NOMO-1 treated with DMSO at 0.1 percent for 48 hours (cell line): ENCODE data around the gene FN3K.
"Not testable (repeated sequence)": the region's sequence is repeated elsewhere in the genome, so short reads cannot be mapped to it uniquely, and the experiment has no call there.

ENCODE experiments used
- DNase-seq: peaks from one replicate; lab custom pipeline; 2025; ENCODE audit not compliant: unreplicated experiment; lab: John Stamatoyannopoulos, UW

Gene FN3K

DNA sequence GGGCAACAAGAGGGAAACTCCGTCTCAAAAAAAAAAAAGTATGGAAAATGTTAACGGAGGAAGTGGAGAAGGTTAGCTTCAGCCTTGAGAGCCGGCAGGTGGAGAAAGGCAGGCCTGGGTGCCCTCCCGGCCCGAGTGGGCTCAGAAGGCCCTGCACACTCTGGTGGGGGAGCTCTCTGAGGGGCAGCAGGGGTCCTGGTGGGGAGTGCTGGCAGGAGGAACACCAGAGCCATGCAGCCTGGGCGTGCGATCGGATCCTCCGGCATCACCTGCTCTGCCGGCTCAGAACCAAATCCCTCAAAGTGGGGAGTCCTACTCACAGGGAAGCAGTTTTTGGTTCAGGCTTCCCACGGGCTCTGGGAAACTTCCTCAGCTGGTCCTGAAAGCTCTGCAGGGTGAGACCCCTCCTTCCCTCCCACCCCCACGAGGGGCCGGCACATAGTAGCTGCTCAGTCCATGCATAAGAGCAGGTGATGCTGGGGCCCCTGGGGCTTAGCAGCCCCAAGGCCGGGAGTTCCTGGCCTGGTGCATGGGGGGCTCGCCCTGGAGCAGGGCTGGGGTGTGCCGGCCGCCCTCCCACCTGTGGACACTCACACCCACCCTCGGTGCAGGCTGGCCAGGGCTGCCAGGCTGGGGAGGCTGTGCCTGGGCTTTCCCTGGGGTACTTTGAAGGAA is 1.2 kb downstream of the FN3K start:
- no peak for DNase-seq

DNA sequence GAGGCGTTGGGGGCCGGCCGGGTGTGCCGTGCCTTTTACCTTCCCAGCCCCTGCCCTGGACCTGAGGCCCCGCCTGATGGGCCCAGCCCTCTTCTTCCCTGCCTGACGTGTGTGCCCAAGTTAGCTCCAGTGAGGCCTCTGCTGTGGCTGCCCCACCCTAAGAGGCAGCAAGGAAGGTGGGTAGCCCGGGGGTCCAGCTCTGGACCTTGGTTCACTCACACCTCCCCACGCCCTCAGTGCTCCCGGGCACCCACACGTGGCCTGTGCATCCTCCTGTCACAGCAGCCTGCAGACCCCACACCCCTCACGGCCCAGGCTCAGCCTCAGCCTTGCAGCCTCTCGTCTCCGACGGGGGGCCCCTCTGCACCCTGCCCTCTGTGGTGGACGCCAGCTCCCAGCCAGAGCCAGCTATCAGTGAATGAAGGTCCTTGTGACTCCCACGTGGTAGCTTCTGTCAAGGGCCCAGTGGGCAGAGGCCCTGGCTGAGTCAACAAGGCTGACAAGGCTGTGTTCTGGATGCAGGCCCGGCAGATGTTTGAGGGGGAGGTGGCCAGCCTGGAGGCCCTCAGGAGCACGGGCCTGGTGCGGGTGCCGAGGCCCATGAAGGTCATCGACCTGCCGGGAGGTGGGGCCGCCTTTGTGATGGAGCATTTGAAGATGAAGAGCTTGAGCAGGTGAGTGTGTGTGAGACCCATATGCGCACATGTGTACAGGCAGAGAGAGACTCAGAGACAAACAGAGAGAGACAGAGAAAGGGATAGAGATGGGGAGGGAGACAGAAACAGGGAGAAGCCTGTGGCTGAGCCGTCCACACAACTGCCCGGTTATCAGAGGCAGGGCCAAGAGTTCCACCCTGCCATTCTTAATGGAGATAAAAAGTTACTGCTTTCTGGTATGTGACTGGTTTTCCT is 2.8 kb downstream of the FN3K start:
- DNase-seq, result no peak

DNA sequence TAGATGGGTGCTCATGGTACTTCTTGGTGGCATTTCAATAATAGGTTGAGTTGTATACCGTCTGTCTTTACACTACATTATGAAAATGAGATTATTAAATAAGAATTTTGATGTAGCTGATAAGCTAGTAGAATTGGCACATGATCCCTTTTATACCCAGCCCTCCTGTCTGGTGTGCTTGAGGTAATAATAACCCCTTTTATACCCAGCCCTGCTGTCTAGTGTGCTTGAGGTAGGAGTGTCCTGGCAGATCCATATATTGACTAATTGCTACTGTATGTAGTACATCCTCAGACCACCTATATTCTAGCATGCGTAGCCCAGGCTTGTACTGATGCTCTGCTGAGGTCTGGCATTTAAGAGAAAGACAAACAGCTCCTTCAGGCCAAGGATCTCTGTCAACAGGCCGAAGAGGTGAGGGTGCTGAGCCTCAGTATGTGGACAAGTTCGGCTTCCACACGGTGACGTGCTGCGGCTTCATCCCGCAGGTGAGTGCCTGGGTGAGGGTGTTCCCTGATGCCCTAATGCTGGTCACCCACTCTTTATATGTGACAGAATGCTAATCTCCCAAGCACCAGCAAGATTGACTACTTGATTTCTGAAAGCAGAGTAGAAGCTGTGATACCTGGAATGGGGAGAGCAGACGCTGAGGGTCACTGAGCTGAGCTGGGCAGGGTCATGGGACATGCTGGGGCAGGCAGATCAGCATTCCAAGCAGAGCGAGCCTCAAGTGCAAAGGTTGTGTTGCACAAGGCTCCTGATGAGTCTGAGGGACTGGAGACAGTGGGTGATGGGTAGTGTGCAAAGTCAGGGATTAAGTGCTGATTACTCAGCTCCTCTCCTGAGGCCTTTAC is 5.7 kb downstream of the FN3K start:
- DNase-seq, result no peak

GRCh38 chr17:82743344-82744219 is 8.2 kb downstream of the FN3K start:
- no peak for DNase-seq

- not testable (repeated sequence) for DNase-seq
Measured at GRCh38 chr17:82744736-82745135, 9.3 kb downstream of the FN3K start.

DNA sequence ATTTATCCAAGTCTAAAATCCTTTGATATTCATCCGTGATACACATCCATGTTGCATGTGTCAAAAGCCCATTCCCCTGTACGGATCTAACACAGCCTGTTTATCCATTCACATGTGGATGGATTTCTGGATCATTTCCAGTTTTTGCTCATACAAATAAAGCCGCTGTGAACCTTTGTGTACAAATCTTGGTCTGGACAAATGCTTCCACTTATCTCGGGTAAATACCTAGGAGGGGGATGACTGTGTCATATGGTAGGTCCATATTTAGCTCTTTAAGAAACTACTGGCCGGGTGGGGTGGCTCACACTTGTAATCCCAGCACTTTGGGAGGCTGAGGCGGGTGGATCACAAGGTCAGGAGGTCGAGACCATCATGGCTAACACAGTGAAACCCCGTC is 10.1 kb downstream of the FN3K start:
- no peak for DNase-seq

DNA sequence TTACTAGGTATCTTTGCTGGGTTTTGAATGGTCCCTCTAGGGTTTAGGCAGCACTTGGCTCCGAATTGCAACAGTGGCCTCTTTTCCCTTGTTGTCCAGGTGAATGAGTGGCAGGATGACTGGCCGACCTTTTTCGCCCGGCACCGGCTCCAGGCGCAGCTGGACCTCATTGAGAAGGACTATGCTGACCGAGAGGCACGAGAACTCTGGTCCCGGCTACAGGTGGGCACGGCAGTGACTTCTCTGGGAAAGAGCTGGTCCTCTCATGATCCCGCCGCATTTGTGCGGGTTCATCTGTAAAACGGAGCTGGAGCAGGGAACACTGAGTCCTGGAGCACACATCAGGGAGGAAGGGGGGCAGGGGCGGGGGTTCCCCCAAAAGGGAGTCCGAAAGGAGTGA is 13.3 kb downstream of the FN3K start:
- no peak for DNase-seq

- no peak for DNase-seq
Measured at GRCh38 chr17:82750241-82750908, 15.0 kb downstream of the FN3K start.

DNA sequence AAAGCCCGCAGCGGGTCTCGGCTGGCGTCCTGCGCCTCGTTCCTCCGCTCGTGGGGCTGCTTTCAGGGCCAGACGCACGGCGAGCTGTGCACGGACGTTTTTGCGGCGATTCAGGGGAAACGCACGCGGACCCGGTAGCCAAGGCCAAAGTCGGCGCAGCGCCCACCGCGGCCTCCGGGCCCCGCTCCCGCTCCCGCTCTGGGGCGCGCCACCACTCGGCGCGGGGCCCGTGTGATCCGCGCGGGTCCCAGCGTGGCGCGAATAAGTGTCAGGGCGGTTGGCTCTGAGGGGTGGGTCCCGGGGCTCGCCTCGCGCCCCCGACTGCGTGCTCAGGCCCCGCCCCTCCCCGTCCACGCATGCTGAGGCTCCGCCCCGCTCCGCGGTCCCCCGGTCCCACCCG is 15.8 kb downstream of the FN3K start:
- DNase-seq, result no peak

DNA sequence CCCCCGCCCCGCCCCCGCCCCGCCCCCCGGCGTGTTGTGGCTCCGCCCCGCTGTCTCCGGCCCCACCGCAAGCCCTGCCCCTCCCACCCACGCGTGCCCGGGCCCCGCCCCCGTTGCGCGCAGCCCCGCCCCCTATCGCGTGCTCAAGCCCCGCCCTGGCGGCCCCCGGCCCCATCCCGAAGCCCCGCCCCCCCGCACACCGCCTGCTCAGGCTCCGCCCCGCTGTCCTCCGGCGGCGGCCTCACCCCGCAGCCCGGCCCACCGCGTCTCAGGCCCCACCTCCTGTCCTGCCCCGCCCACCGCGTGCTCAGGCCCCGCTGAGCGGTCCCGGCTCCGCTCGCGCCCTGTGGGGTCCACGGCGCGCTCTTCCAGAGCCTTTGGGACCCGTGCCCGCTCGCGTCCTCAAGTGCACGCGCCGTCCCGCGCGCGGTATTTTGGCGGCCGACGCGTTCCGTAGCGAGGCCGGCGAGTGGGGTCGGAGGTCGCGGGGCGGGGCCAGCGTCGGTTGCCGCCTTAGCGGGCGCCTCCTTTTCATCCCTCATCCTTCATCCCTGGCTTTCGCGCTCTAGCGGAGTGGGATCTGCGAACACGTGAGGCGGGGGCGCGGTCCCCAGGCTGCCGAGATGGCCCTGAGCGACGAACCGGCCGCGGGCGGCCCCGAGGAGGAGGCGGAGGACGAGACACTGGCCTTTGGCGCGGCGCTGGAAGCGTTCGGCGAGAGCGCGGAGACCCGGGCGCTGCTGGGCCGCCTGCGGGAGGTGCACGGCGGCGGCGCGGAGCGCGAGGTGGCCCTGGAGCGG is 16.4 kb downstream of the FN3K start, which contains the start of gene TBCD:
TSS of gene TBCD (plus strand) at position 495 of the 800 bp plus-strand sequence. CDS start at position 624, 129 bp downstream.
- DNase-seq, result peak; percentile 81

DNA sequence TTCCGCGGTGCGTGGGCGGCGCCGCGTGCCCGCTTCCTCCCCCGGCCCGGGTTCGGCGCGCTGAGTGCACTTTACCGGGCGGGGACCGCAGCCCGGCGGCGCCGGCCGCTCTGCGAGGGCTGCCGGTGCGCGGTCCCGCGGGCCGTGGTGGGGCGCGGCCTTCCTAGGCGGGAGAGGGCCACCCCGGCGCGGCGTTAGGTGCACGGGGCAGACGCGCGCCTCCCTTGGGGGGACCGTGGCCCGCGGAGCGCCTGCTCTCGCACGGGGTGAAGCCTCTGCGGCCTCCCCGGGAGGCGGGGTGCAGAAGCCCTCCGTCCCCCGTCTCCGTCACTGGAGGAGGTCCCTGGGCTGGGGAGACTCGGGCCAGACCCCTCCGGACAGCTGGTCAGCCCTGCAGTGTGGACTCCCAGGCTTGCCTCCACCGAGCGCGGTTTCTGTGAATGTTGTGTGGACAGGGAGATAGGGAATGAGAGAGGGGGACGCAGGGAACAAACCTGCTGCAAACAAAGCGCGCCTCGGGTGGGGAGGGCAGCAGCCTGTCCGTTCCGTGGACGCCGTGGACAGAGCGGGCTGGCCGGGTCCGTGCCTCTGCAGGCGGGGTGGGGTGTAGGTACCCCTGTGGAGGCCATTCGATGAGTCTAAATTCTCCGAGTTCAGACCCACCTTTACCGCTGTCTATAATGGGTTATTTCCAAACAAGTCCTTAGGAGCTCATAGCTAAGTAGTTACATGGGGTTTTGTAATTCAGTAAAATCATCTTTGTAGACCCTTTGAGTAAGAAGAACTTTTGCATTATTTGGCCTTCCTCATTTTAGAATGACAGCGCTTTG is 17.2 kb downstream of the FN3K start:
- no peak for DNase-seq

GRCh38 chr17:82753201-82753464 is 17.7 kb downstream of the FN3K start:
- no peak for DNase-seq

DNA sequence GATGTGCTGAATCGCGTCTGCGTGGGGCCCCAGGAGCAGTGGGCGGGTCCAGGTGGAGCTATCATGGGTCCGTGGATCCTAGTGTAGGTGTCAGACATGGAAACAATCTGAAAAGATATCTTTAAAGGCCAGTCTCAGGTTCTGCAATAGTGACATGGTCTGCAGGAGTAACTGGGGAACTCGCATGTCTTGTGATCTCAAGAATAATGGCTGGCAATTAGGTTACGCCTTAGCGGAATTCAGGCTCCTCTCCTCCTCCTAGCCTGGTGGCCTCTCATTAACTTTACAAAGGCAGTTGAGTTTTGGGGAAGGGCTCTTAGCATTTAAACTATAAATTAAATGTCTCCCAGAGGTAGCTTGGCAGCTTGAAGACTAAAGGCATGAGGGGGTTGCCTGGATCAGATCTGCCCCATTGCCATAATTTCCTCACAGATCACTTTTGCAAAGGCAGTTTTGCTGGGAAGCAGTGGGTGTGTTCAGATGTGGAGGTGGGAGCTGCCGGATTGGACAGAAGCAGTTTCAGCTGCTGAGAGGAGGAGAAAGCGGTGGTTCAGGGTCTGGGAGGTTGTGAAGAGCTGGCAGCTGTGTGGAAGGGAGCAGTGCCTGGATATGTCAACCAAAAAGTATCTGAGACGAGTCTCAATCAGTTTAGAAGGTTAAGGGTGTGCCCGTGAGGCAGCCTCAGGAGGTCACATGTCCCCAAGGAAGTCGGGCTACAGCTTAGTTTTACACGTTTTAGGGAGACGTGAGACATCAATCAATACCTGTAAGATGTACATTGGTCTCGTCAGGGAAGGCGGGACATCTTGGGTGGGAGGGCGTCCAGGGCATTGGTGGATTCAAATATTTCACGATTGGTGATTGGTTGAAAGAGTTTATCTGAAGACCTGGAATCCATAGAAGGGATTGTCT is 19.1 kb downstream of the FN3K start:
- DNase-seq, result peak; percentile 34

DNA sequence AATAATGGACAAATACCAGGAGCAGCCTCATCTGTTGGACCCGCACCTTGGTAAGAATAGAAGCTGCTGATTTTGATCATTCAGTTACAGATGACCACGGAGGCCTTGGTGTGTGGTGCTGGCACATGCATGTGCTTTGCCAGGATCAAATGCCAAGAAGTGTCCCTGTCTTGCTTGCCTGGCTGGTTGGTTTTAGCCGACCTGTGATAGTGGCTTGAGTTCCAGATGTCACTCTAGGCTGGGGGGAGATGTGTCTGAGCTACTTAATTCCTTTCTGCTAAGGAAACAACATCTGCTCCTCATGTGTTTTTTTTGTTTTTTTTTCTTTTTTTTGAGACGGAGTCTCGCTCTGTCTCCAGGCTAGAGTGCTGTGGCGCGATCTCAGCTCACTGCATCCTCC is 20.8 kb downstream of the FN3K start:
- DNase-seq, result no peak

DNA sequence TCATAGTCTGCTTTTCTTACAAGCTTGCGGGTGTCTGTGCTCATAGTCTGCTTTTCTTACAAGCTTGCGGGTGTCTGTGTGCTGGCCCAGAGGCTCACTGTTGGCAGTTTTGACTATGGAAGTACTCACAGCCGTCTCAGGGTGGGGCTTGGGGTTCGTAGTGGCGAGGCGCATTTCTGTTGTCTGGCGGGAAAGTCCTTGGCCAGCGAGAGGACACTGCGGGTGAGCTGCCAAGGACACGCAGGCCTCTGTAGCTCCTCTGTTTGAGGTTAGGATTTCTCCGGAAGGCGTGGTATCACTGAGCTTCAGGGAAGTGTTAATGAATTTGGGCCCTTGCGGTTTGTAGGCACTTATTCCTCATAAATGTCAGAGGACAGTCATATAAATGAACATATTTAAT is 30.0 kb downstream of the FN3K start:
- DNase-seq, result no peak

- peak; percentile 25 for DNase-seq
Measured at GRCh38 chr17:82767041-82767754, 31.8 kb downstream of the FN3K start.

- DNase-seq, result no peak
Measured at GRCh38 chr17:82769041-82769440, 33.6 kb downstream of the FN3K start.
